ENCODE results near the gene RLBP1.
"Not testable (repeated sequence)": the region's sequence is repeated elsewhere in the genome, so short reads cannot be mapped to it uniquely, and the experiment has no call there.

RLBP1 gene

GRCh38 chr15:89221543-89221942 is at the start of gene RLBP1:
Gene RLBP1 (minus strand): TSS chr15:89221579. CDS start chr15:89218975, 2,604 bp downstream.
- DNase-seq (ENCODE audit: low read depth): no peak

GRCh38 chr15:89250142-89250541 is 28.8 kb upstream of the RLBP1 start:
- not testable (repeated sequence) for DNase-seq (ENCODE audit: low read depth)

GRCh38 chr15:89248584-89248983 is 27.2 kb upstream of the RLBP1 start:
- no peak for DNase-seq (ENCODE audit: low read depth)

GRCh38 chr15:89247446-89247845 is 26.1 kb upstream of the RLBP1 start:
- DNase-seq (ENCODE audit: low read depth): no peak

- no peak for DNase-seq (ENCODE audit: low read depth)
These were observed 23.2 kb upstream of the RLBP1 start for GRCh38 chr15:89244574-89244903.

- peak; percentile 91 for DNase-seq (ENCODE audit: low read depth)
These were observed 22.6 kb upstream of the RLBP1 start, which contains the start of gene FANCI for GRCh38 chr15:89243691-89244573. Gene FANCI (plus strand): TSS chr15:89243979. CDS start chr15:89247648, 3,669 bp downstream.

- DNase-seq (ENCODE audit: low read depth): peak; percentile 61
These were observed 21.8 kb upstream of the RLBP1 start for GRCh38 chr15:89243046-89243690.

- DNase-seq (ENCODE audit: low read depth): not testable (repeated sequence)
These were observed 18.8 kb upstream of the RLBP1 start for GRCh38 chr15:89239883-89240810.

GRCh38 chr15:89231832-89232231 is 10.5 kb upstream of the RLBP1 start:
- DNase-seq (ENCODE audit: low read depth): no peak

GRCh38 chr15:89230277-89230676 is 8.9 kb upstream of the RLBP1 start:
- no peak for DNase-seq (ENCODE audit: low read depth)

- no peak for DNase-seq (ENCODE audit: low read depth)
These were observed 6.0 kb upstream of the RLBP1 start for GRCh38 chr15:89227425-89227824.

GRCh38 chr15:89226359-89227221 is 5.2 kb upstream of the RLBP1 start:
- DNase-seq (ENCODE audit: low read depth): no peak

GRCh38 chr15:89225588-89225987 is 4.2 kb upstream of the RLBP1 start:
- no peak for DNase-seq (ENCODE audit: low read depth)

- DNase-seq (ENCODE audit: low read depth): no peak
These were observed 2.8 kb downstream of the RLBP1 start for GRCh38 chr15:89218531-89218930.

- no peak for DNase-seq (ENCODE audit: low read depth)
These were observed 3.5 kb downstream of the RLBP1 start for GRCh38 chr15:89217686-89218376.

GRCh38 chr15:89217031-89217430 is 4.3 kb downstream of the RLBP1 start:
- DNase-seq (ENCODE audit: low read depth): no peak

- no peak for DNase-seq (ENCODE audit: low read depth)
These were observed 5.8 kb downstream of the RLBP1 start for GRCh38 chr15:89215627-89216026.

GRCh38 chr15:89211678-89212170 is 9.7 kb downstream of the RLBP1 start:
- peak; percentile 14 for DNase-seq (ENCODE audit: low read depth)

GRCh38 chr15:89209057-89209456 is 12.3 kb downstream of the RLBP1 start:
- DNase-seq (ENCODE audit: low read depth): no peak

GRCh38 chr15:89208256-89208655 is 13.1 kb downstream of the RLBP1 start:
- DNase-seq (ENCODE audit: low read depth): no peak
